22Rv1 (cell line): ENCODE results near the gene ST13.
"Not testable (repeated sequence)": the region's sequence is repeated elsewhere in the genome, so short reads cannot be mapped to it uniquely, and the experiment has no call there.

Experiments
- CTCF ChIP-seq: fragments of 450-650 bp; IDR thresholded peaks from 2 replicates; pipeline ENCODE4 v1.5.1; 2017; ENCODE audit warnings: mild to moderate bottlenecking
- ZFX ChIP-seq: fragments of 450-650 bp; IDR thresholded peaks from 2 replicates; pipeline ENCODE4 v1.6.1; 2017; ENCODE audit warnings: antibody characterized with exemption, borderline replicate concordance

- TF ChIP-seq CTCF, ZFX: not testable (repeated sequence)
Measured at GRCh38 chr22:40845816-40846215, 10.6 kb downstream of the ST13 start.
